Esophagus squamous epithelium (tissue), 5 donors: ENCODE results near the gene ZSWIM4. TPM values are rescaled to one million over a fixed set of nuclear protein-coding genes. Genes with fewer than 3 reads are reported as not detected.
A peak's percentile ranks its signal among the peaks of the same experiment; 100 is the strongest.
"Not testable (repeated sequence)": the region's sequence is repeated elsewhere in the genome, so short reads cannot be mapped to it uniquely, and the experiment has no call there.

ENCODE experiments used
- DNase-seq: peaks from one replicate; lab custom pipeline; 2025; lab: John Stamatoyannopoulos, UW
- H3K27ac ChIP-seq, 4 donors: fragments of 200-600 bp; sonication (generic); one replicate each; pipeline ENCODE4 v1.5.1; 2016 to 2019; ENCODE audit warnings: mild to moderate bottlenecking in 1 of 4
- H3K27me3 ChIP-seq, 4 donors: fragments of 200-600 bp; sonication (generic); 1 replicate in 3 of 4; 2 replicates in 1 of 4; pipeline versions ENCODE4 v1.5.1 to v1.6.0; 2017 to 2021; ENCODE audit warnings: antibody characterized with exemption in 1 of 4
- H3K36me3 ChIP-seq, 3 donors: fragments of 200-600 bp; sonication (generic); one replicate each; pipeline ENCODE4 v1.5.1; 2016 to 2019
- H3K4me1 ChIP-seq, 3 donors: fragments of 200-600 bp; sonication (generic); one replicate each; pipeline ENCODE4 v1.5.1; 2017 to 2019
- H3K4me3 ChIP-seq, 4 donors: fragments of 200-600 bp; sonication (generic); 1 replicate in 3 of 4; 2 replicates in 1 of 4; pipeline ENCODE4 v1.5.1; 2016 to 2019; ENCODE audit warnings: mild to moderate bottlenecking in 2 of 4, moderate library complexity in 1 of 4
- H3K9me3 ChIP-seq, 3 donors: fragments of 200-600 bp; sonication (generic); one replicate each; pipeline ENCODE4 v1.5.1; 2016 to 2019
- CTCF ChIP-seq, 6 experiments: fragments of 450-650 bp in 4 of 6; fragments of 200-600 bp in 2 of 6; sonication (generic) in 2 of 6; IDR thresholded peaks; one replicate each; pipeline ENCODE4 v1.5.1; 2016 to 2019; ENCODE audit warnings: antibody characterized with exemption in 6 of 6, mild to moderate bottlenecking in 4 of 6, moderate library complexity in 4 of 6
- POLR2A ChIP-seq, 4 donors: fragments of 450-650 bp; IDR thresholded peaks; one replicate each; pipeline ENCODE4 v1.6.1; 2017; ENCODE audit warnings: antibody characterized with exemption in 4 of 4, mild to moderate bottlenecking in 4 of 4, moderate library complexity in 3 of 4
- WGBS, 2 donors: methylation state at CpG; one replicate each; pipeline ENCODE4 v1.1.5; 2018; 5-methylcytosine and 5-hydroxymethylcytosine counted together
- intact Hi-C: fragments of 100-400 bp; cut with DNase I; formaldehyde crosslinking; loops from one replicate; pipeline ENCODE4 v1.15.0; 2022
- total RNA-seq, 4 donors: library from RNA; depleted of rRNA; stranded (reverse); fragments of >200 nt; gene quantifications; one replicate each; pipeline ENCODE4 v1.1.0, GENCODE V29; 2016
- donor health status: DM: yes; HTN: yes; CAD: no.

The ZSWIM4 gene
- total RNA-seq, 4 donors from 2014 or later: 7.2 to 41.4 (median 16.9) TPM

- intact Hi-C loops: loop anchor here (2.0 kb wide), 1 partner anchor 79 kb away; no protein-coding TSS in a partner anchor
- no peaks in the 10 kb centered on the region for H3K9me3 ChIP-seq
- no peak for TF ChIP-seq POLR2A (IDR thresholded peaks at IDR 0.05)
- no peak for TF ChIP-seq CTCF (IDR thresholded peaks at IDR 0.05)
- peak overlapping the region in 3 of 4 donors; percentile 21 to 77 (median 71) for H3K27ac ChIP-seq
- no peaks in the 10 kb centered on the region for H3K27me3 ChIP-seq
- 78% methylated on average over 13 to 14 of the region's 18 CpGs for WGBS, 2 donors
- peaks cover 0 to 13% (median 10%) of the 10 kb centered on the region in 3 donors for H3K36me3 ChIP-seq
- H3K4me3 ChIP-seq: no peak overlapping the region
- H3K4me1 ChIP-seq: peaks cover 18 to 72% (median 41%) of the 10 kb centered on the region in 3 donors
- no peak for DNase-seq
These were observed 11.4 kb upstream of the ZSWIM4 start for GRCh38 chr19:13783565-13784500.

GRCh38 chr19:13784731-13785452 is 10.4 kb upstream of the ZSWIM4 start:
- intact Hi-C loops: loop anchor here (2.0 kb wide), 1 partner anchor 78 kb away; no protein-coding TSS in a partner anchor
- Histone ChIP-seq H3K36me3 (peaks cover 0 to 3% (median 0%) of the 10 kb centered on the region in 3 donors), H3K4me3 (peak overlapping the region in 1 of 4 donors; percentile 34), H3K27me3 (no peaks in the 10 kb centered on the region), H3K4me1 (peaks cover 18 to 83% (median 43%) of the 10 kb centered on the region in 3 donors), H3K27ac (peak overlapping the region; percentile 24 to 52 (median 50)), H3K9me3 (no peaks in the 10 kb centered on the region)
- no peak for DNase-seq
- TF ChIP-seq POLR2A (IDR thresholded peaks at IDR 0.05) (no peak), CTCF (IDR thresholded peaks at IDR 0.05) (peak; percentile 57 to 83 (median 73))
- 8 to 17% methylated on average over 15 to 16 of the region's 17 CpGs for WGBS, 2 donors

DNA sequence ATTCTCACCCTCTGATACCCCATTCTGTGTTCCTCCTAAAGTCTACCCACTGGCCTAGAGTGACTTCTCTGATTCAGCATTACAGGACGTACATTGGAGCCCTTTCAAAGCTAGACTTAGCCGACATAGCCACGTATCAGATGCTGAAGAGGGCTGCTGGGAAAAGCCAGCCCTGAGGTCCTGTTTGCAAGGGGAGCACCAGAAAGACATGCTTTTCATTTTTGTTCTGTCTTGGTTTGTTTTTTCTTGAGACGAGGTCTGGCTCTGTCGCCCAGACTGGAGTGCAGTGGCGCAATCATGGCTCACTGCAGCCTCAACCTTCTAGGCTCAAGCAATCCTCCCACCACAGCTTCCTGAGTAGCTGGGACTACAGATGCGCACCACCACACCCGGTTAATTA is 6.3 kb upstream of the ZSWIM4 start:
- no peak overlapping the region for H3K4me3 ChIP-seq
- 37 to 45% methylated on average over 8 of the region's 8 CpGs for WGBS, 2 donors
- no peak for DNase-seq
- H3K27ac ChIP-seq: peak overlapping the region; percentile 81 to 90 (median 87)
- peaks cover 10 to 58% (median 30%) of the 10 kb centered on the region in 3 donors for H3K4me1 ChIP-seq
- no peaks in the 10 kb centered on the region for H3K36me3 ChIP-seq
- intact Hi-C loops: no loop called here
- H3K27me3 ChIP-seq: no peaks in the 10 kb centered on the region
- no peaks in the 10 kb centered on the region for H3K9me3 ChIP-seq
- TF ChIP-seq CTCF (IDR thresholded peaks at IDR 0.05) (no peak), POLR2A (IDR thresholded peaks at IDR 0.05) (no peak)

- no peaks in the 10 kb centered on the region for H3K36me3 ChIP-seq
- TF ChIP-seq CTCF (IDR thresholded peaks at IDR 0.05) (no peak), POLR2A (IDR thresholded peaks at IDR 0.05) (no peak)
- H3K27ac ChIP-seq: no peak overlapping the region
- H3K4me3 ChIP-seq: no peak overlapping the region
- intact Hi-C loops: no loop called here
- no peak for DNase-seq
- no peaks in the 10 kb centered on the region for H3K9me3 ChIP-seq
- no peaks in the 10 kb centered on the region for H3K27me3 ChIP-seq
- H3K4me1 ChIP-seq: peaks cover 10 to 55% (median 21%) of the 10 kb centered on the region in 3 donors
- WGBS, 2 donors: 71 to 81% methylated on average over 8 of the region's 8 CpGs
These were observed 4.9 kb upstream of the ZSWIM4 start for GRCh38 chr19:13790354-13790753.

DNA sequence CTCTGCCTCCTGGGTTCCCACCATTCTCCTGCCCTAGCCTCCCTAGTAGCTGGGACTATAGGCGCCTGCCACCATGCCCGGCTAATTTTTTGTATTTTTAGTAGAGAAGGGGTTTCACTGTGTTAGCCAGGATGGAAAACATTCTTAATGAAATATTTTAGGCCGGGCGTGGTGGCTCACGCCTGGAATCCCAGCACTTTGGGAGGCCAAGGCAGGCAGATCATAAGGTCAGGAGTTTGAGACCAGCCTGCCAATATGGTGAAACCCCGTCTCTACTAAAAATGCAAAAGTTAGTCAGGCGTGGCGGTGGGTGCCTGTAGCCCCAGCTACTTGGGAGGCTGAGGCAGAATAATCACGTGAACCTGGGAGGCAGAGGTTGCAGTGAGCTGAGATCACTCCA is 1.9 kb upstream of the ZSWIM4 start:
- H3K4me3 ChIP-seq, H3K36me3 ChIP-seq, DNase-seq, H3K27me3 ChIP-seq, intact Hi-C loops, H3K9me3 ChIP-seq: not testable (repeated sequence)
- Histone ChIP-seq H3K27ac (peak overlapping the region in 2 of 4 donors; percentile 99), H3K4me1 (peaks cover 20 to 58% (median 29%) of the 10 kb centered on the region in 3 donors)
- WGBS, 2 donors: 63 to 79% methylated on average over 6 to 7 of the region's 9 CpGs
